Stimulated activated CD4-positive, alpha-beta T cell treated with anti-CD3 and anti-CD28 coated beads, Interleukin-2, amount 100 ng/mL, for 24 hours (primary cell): ENCODE measurements around the gene ELMO1.
A peak's percentile ranks its signal among the peaks of the same experiment; 100 is the strongest.
"Not testable (repeated sequence)": the region's sequence is repeated elsewhere in the genome, so short reads cannot be mapped to it uniquely, and the experiment has no call there.

ENCODE experiments used
- DNase-seq, 2 donors: peaks; one replicate each; pipeline ENCODE4 v3.0.0-alpha.2; 2020

ELMO1 gene

GRCh38 chr7:36994456-36995112 lies 454.1 kb downstream of the ELMO1 start:
- no peak for DNase-seq

- DNase-seq = peak; percentile 71 to 74
Measured at GRCh38 chr7:36986948-36987724, 461.5 kb downstream of the ELMO1 start.

- no peak for DNase-seq
Measured at GRCh38 chr7:36986511-36986933, 462.1 kb downstream of the ELMO1 start.

DNA sequence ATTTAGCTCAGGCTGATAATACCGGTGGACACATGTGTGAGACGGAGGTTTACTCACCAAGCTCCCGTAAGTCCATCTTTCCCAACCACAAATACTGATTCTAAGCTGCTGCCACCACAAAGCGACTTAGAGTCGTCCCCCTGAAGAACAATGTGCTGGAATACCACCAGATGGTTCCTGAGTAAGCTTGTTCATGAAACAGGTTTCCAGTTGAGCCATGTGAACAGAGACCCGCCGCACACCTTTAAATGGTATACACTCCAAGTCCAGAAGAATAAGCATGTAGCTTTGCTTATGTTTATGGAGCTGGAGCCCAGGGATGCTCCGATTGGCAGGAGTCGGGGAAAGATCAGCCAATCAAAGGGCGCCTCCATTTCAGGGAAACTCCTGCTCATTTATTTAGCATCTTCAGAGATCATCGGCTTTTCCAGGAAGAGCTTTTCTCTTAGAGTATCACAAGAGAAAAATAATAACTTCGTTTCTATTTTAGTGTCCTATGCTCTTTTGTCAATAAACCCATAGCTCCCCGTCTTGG lies 462.7 kb downstream of the ELMO1 start:
- no peak for DNase-seq

- no peak for DNase-seq
Measured at GRCh38 chr7:36985316-36985715, 463.3 kb downstream of the ELMO1 start.

DNA sequence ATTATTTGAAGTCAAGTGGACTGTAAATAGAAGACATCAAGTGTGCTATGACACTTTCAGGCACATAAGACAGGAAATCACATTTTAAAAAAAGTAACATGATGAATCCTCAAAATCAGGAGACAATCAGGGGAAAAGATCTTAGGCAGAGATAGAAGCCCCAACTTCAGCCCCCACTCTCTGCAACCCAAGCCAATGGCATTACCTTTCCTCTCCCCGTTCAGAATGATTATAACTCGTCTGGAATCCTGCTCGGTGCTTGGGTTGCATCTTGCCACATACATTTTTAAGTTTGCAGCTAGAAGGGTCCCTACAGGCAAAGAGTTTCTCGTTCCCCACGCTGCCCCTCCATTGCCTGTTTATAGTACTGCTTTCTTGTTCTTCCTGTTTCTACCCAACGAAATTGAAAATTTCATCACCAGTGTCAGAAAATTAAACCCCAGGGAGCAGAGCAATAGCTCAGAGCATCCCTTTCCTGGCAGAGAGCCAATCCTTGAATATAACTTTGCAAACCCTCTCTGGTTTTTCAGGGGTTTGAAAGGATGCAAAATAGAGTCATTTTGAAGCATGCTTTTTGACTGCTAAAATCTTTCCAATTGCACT lies 463.9 kb downstream of the ELMO1 start:
- no peak for DNase-seq

DNA sequence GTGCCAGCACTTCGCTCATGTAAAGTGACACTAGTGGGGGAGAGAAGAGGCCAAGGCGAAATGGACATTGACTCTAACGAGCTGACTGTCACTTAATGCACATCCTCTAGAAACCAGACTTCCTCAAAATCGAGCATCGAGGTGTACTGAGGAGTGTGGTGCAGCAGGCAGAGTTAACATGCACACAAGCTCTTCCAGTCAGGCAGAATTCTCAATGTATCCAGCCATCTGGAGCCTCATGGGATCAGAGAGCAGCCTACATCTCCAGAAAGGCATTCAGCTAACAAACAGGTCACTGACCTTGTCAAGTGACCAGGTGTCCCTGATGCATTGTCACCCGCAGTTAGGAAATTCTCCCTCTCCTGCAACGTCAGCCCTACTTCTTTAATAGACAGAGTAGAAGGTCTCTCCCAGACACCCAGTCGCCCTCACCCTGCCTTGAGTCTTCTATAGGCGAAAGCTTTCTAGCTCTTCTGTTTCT lies 464.6 kb downstream of the ELMO1 start:
- DNase-seq = no peak

DNA sequence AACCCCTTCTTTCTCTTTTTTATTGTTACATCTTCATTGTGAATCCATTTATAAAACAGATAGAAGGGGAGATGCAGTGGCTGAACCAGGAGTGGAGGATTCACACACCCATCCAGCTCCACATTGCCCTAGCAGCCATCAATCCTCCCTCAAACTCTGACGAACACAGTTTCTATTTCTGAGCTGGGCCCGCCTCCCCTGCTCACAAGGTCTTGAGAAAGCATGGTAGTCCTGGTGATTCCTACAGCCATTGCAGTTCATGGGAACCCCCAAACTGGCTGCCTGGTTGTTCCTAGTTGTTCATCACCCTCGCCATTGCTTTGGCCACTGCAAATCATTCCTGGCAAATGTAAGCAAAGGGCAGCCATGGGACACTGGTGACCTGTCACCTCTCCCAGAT lies 465.9 kb downstream of the ELMO1 start:
- DNase-seq = no peak

GRCh38 chr7:36979810-36980248 lies 468.8 kb downstream of the ELMO1 start:
- no peak for DNase-seq

- DNase-seq = no peak
Measured at GRCh38 chr7:36978461-36978860, 470.2 kb downstream of the ELMO1 start.

DNA sequence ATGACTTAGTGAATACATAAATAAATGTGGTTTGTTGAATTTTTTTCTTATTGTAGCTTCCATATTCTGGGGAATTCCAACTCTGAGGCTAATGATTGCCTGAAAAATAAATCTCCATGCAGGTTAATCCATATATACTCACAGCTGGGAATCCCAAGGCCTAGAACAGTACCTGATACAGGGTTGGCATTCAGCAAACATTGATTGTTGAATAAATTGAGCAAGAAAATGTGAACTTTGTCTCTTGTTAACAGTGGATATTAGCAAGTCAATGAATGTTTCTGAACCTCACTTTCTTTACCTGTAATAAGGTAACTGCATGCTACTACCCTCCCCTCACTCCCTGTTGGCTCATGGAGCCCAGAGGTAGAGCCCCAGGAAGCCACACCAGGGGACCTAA lies 470.8 kb downstream of the ELMO1 start:
- no peak for DNase-seq

DNA sequence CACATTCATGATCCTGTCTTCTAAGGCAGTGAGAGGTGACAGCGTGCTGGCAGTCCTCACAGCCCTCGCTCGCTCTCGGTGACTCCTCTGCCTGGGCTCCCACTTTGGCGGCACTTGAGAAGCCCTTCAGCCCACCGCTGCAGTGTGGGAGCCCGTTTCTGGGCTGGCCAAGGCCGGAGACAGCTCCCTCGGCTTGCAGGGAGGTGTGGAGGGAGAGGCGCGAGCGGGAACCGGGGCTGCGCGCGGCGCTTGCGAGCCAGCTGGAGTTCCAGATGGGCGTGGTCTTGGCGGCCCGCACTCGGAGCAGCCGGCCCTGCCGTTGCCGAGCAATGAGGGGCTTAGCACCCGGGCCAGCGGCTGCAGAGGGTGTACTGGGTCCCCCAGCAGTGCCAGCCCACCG lies 475.1 kb downstream of the ELMO1 start:
- DNase-seq = not testable (repeated sequence)

DNA sequence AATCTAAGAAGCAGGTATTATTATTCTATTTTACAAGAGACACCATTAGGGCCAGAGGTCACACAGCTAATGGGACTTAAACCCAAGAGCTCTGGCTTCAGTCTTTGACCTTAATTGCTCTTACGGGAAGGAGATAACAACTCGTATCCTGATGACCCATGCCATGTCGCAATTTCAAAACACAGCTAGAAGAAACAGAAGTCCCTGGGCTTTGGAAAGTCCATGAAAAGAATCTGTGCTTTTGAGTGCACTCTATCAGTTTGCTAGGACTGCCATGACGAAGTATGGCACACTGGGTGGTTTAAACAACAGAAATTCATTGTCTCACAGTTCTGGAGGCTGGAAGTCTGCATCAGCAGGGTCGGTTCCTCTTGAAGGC lies 476.5 kb downstream of the ELMO1 start:
- DNase-seq = no peak

GRCh38 chr7:36971515-36972139 lies 477.0 kb downstream of the ELMO1 start:
- DNase-seq = no peak

DNA sequence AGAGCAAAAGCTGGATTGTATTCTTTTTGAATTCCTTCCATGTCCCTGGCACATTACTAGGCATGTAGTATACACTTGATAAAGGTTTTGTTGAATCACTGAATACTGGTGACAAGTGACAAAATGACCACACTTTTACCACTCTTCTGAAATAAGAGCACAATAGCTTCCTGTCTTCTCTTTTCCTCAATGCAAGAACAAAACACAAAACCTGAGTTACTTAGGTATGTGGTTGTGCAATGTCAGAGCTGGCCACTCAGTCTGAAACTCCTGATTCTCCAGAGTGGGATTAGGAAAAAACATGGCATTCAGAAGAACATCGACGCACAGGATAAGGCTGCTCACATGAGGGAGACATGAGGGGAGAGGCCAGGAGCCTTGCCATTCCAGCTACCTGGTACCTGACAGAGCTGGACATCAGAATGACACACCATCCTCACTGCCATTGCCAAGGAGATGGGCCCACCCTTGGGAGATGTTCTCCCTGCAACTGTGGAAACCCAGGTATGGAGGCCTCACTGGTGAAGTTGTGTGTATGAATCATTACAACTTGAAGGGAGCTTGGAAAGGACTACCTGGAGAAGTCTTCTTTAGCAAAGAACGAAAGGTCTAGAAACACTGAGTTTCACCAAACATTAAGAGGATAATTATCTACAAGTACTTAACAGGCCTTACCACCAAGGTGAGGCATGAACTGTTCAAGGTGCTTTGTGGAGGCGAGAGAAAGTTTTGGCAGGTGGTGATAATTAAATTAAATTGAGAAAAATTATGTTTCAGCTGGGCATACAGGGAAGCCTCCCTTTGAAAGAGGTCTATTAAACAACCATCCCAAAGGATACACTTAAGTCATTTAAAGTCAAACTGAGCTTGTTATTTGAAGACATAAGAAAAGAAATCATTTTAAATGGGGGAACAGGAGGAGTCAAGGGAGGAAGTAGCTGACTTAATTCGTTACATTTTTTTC lies 477.8 kb downstream of the ELMO1 start:
- no peak for DNase-seq

GRCh38 chr7:36969376-36969775 lies 479.3 kb downstream of the ELMO1 start:
- DNase-seq = no peak

DNA sequence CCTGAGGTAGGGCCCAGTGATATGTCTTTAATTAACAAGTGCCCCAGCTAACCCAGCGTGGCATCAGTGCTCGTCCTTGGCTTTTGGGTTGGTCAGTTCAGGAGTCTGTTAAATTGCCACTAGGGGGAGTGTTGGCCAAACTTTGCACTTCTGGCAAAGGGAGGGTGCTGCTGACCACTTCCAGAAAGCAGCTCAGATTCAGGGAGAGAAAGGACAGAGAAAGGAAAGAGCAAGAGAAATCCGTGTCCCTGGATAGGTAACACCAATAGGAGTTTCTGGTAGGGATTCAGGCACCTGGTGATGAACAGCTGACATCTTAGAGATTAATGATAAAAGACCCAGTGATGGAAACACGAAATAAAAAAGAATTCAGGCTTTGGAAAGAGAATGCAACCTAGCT lies 481.3 kb downstream of the ELMO1 start:
- no peak for DNase-seq

GRCh38 chr7:36966636-36967035 lies 482.0 kb downstream of the ELMO1 start:
- no peak for DNase-seq

- DNase-seq = no peak
Measured at GRCh38 chr7:36966039-36966438, 482.6 kb downstream of the ELMO1 start.

DNA sequence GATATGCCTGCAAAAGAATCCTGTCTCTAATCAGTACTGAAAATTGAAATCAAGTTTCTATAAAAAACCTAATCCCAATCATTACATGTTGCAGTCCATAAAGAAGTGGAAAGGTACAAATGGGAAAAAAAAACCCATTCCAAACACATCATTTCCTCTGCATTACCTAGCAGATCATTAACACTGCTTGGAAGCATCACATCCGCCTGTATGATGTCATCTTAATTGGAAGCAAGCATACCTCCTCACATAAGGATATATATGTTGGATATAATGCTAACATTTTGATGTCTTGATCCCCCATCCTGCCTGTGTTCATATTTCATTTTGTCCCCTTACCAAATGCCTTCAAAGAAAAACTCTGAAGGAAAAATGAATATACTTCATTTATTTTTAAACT lies 483.0 kb downstream of the ELMO1 start:
- no peak for DNase-seq

GRCh38 chr7:36964297-36964696 lies 484.4 kb downstream of the ELMO1 start:
- no peak for DNase-seq

- DNase-seq = no peak
Measured at GRCh38 chr7:36962367-36962766, 486.3 kb downstream of the ELMO1 start.
